Measurements from ENCODE around the gene GNLY.

- TF ChIP-seq, protein P1, sequence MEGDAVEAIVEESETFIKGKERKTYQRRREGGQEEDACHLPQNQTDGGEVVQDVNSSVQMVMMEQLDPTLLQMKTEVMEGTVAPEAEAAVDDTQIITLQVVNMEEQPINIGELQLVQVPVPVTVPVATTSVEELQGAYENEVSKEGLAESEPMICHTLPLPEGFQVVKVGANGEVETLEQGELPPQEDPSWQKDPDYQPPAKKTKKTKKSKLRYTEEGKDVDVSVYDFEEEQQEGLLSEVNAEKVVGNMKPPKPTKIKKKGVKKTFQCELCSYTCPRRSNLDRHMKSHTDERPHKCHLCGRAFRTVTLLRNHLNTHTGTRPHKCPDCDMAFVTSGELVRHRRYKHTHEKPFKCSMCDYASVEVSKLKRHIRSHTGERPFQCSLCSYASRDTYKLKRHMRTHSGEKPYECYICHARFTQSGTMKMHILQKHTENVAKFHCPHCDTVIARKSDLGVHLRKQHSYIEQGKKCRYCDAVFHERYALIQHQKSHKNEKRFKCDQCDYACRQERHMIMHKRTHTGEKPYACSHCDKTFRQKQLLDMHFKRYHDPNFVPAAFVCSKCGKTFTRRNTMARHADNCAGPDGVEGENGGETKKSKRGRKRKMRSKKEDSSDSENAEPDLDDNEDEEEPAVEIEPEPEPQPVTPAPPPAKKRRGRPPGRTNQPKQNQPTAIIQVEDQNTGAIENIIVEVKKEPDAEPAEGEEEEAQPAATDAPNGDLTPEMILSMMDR (IDR thresholded peaks at IDR 0.05; ENCODE audit: poor library complexity) = no peak
- TF ChIP-seq EZH2 (IDR thresholded peaks at IDR 0.05; ENCODE audit: borderline replicate concordance) (no peak), EZH2phosphoT487 (IDR thresholded peaks at IDR 0.05; ENCODE audit: low read depth, severe bottlenecking, unreplicated experiment) (no peak)
These were observed 28.8 kb upstream of the GNLY start for GRCh38 chr2:85665264-85665937.

Data from hepatocyte (in vitro differentiated cells).